WTC11 (cell line): ENCODE data around the gene SYNCRIP. TPM values are rescaled to one million over a fixed set of nuclear protein-coding genes. Genes with fewer than 3 reads are reported as not detected.

ENCODE experiments used
- CREB1 ChIP-seq: sonication (generic); formaldehyde crosslinking; IDR thresholded peaks from 2 replicates; pipeline ENCODE4 v1.8.0; 2023; ENCODE audit warnings: mild to moderate bottlenecking, missing genetic modification reagents
- CREM ChIP-seq: sonication (generic); formaldehyde crosslinking; IDR thresholded peaks from 2 replicates; pipeline ENCODE4 v1.8.1; 2022; ENCODE audit warnings: mild to moderate bottlenecking, missing genetic modification reagents, moderate library complexity
- EMX1 ChIP-seq: fragments of 250-450 bp; sonication (Bioruptor Pico); IDR thresholded peaks from 2 replicates; pipeline ENCODE4 v1.8.0; 2021; ENCODE audit warnings: mild to moderate bottlenecking
- ETV6 ChIP-seq: sonication (generic); formaldehyde crosslinking; IDR thresholded peaks from 2 replicates; pipeline ENCODE4 v1.8.1; 2022; ENCODE audit warnings: mild to moderate bottlenecking, missing genetic modification reagents
- FOXJ3 ChIP-seq: sonication (generic); formaldehyde crosslinking; IDR thresholded peaks from 2 replicates; pipeline ENCODE4 v1.9.0; 2021; ENCODE audit warnings: missing genetic modification reagents, mild to moderate bottlenecking, borderline replicate concordance
- GABPB1 ChIP-seq: sonication (generic); formaldehyde crosslinking; IDR thresholded peaks from 2 replicates; pipeline ENCODE4 v1.8.1; 2023; ENCODE audit warnings: mild to moderate bottlenecking, missing genetic modification reagents
- KAT7 ChIP-seq: sonication (generic); formaldehyde crosslinking; IDR thresholded peaks from 2 replicates; pipeline ENCODE4 v1.8.1; 2023; ENCODE audit warnings: missing genetic modification reagents, mild to moderate bottlenecking, borderline replicate concordance
- NFYB ChIP-seq: sonication (generic); formaldehyde crosslinking; conservative IDR thresholded peaks from 2 replicates; pipeline ENCODE4 v1.8.0; 2022; ENCODE audit warnings: low read depth, missing genetic modification reagents
- NR3C1 ChIP-seq: sonication (generic); formaldehyde crosslinking; conservative IDR thresholded peaks from 2 replicates; pipeline ENCODE4 v1.8.1; 2023; ENCODE audit warnings: low read depth, mild to moderate bottlenecking, missing genetic modification reagents
- PRRX2 ChIP-seq: fragments of 250-450 bp; sonication (Bioruptor Pico); IDR thresholded peaks from 2 replicates; pipeline ENCODE4 v1.8.0; 2021; ENCODE audit warnings: mild to moderate bottlenecking
- RORB ChIP-seq: fragments of 250-450 bp; sonication (Bioruptor Pico); IDR thresholded peaks from 2 replicates; pipeline ENCODE4 v1.9.0; 2021; ENCODE audit warnings: mild to moderate bottlenecking
- SMAD3 ChIP-seq: sonication (generic); formaldehyde crosslinking; IDR thresholded peaks from 2 replicates; pipeline ENCODE4 v1.8.0; 2022; ENCODE audit warnings: missing genetic modification reagents, mild to moderate bottlenecking, borderline replicate concordance
- TCF7 ChIP-seq: sonication (generic); formaldehyde crosslinking; IDR thresholded peaks from 2 replicates; pipeline ENCODE4 v1.8.0; 2022; ENCODE audit warnings: mild to moderate bottlenecking, low read depth, missing genetic modification reagents, moderate library complexity
- ZBTB21 ChIP-seq: sonication (generic); formaldehyde crosslinking; IDR thresholded peaks from 2 replicates; pipeline ENCODE4 v1.8.1; 2023; ENCODE audit warnings: mild to moderate bottlenecking, missing genetic modification reagents, borderline replicate concordance
- ZNF138 ChIP-seq: sonication (generic); formaldehyde crosslinking; conservative IDR thresholded peaks from 2 replicates; pipeline ENCODE4 v1.8.1; 2022; ENCODE audit warnings: mild to moderate bottlenecking, moderate library complexity, missing genetic modification reagents
- ZNF396 ChIP-seq: fragments of 250-450 bp; sonication (Bioruptor Pico); IDR thresholded peaks from 2 replicates; pipeline ENCODE4 v1.8.0; 2021; ENCODE audit warnings: mild to moderate bottlenecking, moderate library complexity, borderline replicate concordance
- total RNA-seq: library from RNA; stranded (reverse); gene quantifications from 3 replicates; pipeline ENCODE4 v1.2.3, GENCODE V29; 2021
- TF ChIP-seq, protein P1 (sequence below): sonication (generic); formaldehyde crosslinking; IDR thresholded peaks from 2 replicates; pipeline ENCODE4 v1.8.0; 2022; ENCODE audit warnings: mild to moderate bottlenecking, missing genetic modification reagents
- TF ChIP-seq, protein P2 (sequence below): fragments of 250-450 bp; sonication (Bioruptor Pico); IDR thresholded peaks from 2 replicates; pipeline ENCODE4 v1.9.0; 2021; ENCODE audit warnings: moderate library complexity, mild to moderate bottlenecking, inconsistent platforms, borderline replicate concordance
- TF ChIP-seq, protein P3 (sequence below): sonication (generic); formaldehyde crosslinking; IDR thresholded peaks from 2 replicates; pipeline ENCODE4 v1.8.1; 2022; ENCODE audit warnings: low read depth, mild to moderate bottlenecking, moderate library complexity, missing genetic modification reagents, borderline replicate concordance
- TF ChIP-seq, protein P4 (sequence below): sonication (generic); formaldehyde crosslinking; IDR thresholded peaks from 2 replicates; pipeline ENCODE4 v1.8.0; 2023; ENCODE audit warnings: mild to moderate bottlenecking, missing genetic modification reagents
- TF ChIP-seq, protein P5 (sequence below): sonication (generic); formaldehyde crosslinking; IDR thresholded peaks from 2 replicates; pipeline ENCODE4 v1.8.1; 2023; ENCODE audit warnings: mild to moderate bottlenecking, missing genetic modification reagents
- TF ChIP-seq, protein P6 (sequence below): sonication (generic); formaldehyde crosslinking; conservative IDR thresholded peaks from 2 replicates; pipeline ENCODE4 v1.8.1; 2023; ENCODE audit warnings: mild to moderate bottlenecking, low read depth, missing genetic modification reagents, moderate library complexity
- TF ChIP-seq, protein P7 (sequence below): sonication (generic); formaldehyde crosslinking; IDR thresholded peaks from 2 replicates; pipeline ENCODE4 v1.8.0; 2022; ENCODE audit warnings: mild to moderate bottlenecking, missing genetic modification reagents
- TF ChIP-seq, protein P8 (sequence below): sonication (generic); formaldehyde crosslinking; IDR thresholded peaks from 2 replicates; pipeline ENCODE4 v1.8.1; 2022; ENCODE audit warnings: low read depth, missing genetic modification reagents, borderline replicate concordance
- TF ChIP-seq, protein P9 (sequence below): fragments of 250-450 bp; sonication (Bioruptor Pico); IDR thresholded peaks from 2 replicates; pipeline ENCODE4 v2.1.2; 2022; ENCODE audit warnings: mild to moderate bottlenecking, moderate library complexity

Gene SYNCRIP
- total RNA-seq, 1 experiment from 2014 or later: 150 TPM

DNA sequence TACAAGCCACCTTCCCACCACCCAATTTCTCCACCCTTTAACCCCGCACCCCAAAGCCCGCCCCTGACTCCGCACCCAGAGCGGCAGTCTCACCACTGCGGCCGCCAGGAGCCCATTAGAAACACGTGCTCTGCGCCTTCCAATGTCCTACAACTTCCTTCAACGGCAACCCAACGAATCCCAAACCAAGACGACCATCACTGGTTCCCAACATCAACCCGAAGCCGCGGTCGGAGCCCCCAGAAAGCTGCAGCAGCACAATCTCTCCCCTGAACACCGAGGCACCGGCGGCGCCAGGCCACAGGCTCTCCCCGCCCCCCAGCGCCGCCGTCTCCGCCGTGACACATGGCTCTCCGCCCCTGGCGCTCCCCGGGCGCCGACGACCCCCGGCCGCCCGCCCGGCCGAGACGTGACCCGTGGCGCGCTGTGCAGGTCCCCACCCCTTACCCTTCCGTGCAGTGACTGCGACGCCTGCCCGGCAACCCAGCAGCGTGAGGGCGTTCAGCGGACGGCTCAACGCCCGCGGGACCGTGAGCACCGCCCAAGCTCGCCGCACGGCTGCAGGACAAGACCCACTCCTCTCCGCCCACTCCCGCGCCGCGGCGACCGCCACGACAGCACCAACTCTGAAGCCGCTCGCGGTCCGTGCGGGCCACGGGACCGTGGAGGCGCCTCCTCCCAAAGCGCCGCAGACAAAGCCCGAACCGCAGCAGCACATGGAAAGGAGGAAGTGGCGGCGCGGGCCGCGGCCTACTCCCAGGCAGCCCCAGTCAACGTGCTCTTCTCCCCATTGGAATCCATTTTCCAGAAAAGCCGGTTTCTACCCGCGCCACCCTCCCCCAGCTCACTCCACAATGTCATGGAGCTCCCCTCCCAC lies 551 bp downstream of the SYNCRIP start (continued):
- TF ChIP-seq SMAD3 (CRISPR knock-in tag): peak; percentile 53; the same call in 1 of the 2 replicates
- TF ChIP-seq ZNF396 (CRISPR knock-in tag): no peak
- TF ChIP-seq, protein P1, sequence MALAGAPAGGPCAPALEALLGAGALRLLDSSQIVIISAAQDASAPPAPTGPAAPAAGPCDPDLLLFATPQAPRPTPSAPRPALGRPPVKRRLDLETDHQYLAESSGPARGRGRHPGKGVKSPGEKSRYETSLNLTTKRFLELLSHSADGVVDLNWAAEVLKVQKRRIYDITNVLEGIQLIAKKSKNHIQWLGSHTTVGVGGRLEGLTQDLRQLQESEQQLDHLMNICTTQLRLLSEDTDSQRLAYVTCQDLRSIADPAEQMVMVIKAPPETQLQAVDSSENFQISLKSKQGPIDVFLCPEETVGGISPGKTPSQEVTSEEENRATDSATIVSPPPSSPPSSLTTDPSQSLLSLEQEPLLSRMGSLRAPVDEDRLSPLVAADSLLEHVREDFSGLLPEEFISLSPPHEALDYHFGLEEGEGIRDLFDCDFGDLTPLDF (CRISPR knock-in tag): no peak
- TF ChIP-seq, protein P2, sequence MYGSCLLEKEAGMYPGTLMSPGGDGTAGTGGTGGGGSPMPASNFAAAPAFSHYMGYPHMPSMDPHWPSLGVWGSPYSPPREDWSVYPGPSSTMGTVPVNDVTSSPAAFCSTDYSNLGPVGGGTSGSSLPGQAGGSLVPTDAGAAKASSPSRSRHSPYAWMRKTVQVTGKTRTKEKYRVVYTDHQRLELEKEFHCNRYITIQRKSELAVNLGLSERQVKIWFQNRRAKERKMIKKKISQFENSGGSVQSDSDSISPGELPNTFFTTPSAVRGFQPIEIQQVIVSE (CRISPR knock-in tag): no peak; the same call in 1 of the 2 replicates
- TF ChIP-seq ZBTB21: no peak
- TF ChIP-seq, protein P3, sequence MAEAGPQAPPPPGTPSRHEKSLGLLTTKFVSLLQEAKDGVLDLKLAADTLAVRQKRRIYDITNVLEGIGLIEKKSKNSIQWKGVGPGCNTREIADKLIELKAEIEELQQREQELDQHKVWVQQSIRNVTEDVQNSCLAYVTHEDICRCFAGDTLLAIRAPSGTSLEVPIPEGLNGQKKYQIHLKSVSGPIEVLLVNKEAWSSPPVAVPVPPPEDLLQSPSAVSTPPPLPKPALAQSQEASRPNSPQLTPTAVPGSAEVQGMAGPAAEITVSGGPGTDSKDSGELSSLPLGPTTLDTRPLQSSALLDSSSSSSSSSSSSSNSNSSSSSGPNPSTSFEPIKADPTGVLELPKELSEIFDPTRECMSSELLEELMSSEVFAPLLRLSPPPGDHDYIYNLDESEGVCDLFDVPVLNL: 0 out of 2 replicates have a peak, but pooled peaks have one; percentile 72
- no peak; the same call in 1 of the 2 replicates for TF ChIP-seq NFYB (CRISPR knock-in tag)
- TF ChIP-seq TCF7: no peak
- TF ChIP-seq ETV6 (CRISPR knock-in tag): no peak
- TF ChIP-seq NR3C1 (CRISPR knock-in tag): no peak
- TF ChIP-seq, protein P4, sequence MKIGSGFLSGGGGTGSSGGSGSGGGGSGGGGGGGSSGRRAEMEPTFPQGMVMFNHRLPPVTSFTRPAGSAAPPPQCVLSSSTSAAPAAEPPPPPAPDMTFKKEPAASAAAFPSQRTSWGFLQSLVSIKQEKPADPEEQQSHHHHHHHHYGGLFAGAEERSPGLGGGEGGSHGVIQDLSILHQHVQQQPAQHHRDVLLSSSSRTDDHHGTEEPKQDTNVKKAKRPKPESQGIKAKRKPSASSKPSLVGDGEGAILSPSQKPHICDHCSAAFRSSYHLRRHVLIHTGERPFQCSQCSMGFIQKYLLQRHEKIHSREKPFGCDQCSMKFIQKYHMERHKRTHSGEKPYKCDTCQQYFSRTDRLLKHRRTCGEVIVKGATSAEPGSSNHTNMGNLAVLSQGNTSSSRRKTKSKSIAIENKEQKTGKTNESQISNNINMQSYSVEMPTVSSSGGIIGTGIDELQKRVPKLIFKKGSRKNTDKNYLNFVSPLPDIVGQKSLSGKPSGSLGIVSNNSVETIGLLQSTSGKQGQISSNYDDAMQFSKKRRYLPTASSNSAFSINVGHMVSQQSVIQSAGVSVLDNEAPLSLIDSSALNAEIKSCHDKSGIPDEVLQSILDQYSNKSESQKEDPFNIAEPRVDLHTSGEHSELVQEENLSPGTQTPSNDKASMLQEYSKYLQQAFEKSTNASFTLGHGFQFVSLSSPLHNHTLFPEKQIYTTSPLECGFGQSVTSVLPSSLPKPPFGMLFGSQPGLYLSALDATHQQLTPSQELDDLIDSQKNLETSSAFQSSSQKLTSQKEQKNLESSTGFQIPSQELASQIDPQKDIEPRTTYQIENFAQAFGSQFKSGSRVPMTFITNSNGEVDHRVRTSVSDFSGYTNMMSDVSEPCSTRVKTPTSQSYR (CRISPR knock-in tag): no peak
- TF ChIP-seq ZNF138 (CRISPR knock-in tag): no peak
- TF ChIP-seq KAT7 (CRISPR knock-in tag): peak; percentile 47; the same call in 1 of the 2 replicates
- TF ChIP-seq, protein P5, sequence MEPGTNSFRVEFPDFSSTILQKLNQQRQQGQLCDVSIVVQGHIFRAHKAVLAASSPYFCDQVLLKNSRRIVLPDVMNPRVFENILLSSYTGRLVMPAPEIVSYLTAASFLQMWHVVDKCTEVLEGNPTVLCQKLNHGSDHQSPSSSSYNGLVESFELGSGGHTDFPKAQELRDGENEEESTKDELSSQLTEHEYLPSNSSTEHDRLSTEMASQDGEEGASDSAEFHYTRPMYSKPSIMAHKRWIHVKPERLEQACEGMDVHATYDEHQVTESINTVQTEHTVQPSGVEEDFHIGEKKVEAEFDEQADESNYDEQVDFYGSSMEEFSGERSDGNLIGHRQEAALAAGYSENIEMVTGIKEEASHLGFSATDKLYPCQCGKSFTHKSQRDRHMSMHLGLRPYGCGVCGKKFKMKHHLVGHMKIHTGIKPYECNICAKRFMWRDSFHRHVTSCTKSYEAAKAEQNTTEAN (CRISPR knock-in tag): 0 out of 2 replicates have a peak, but pooled peaks have one; percentile 6
- no peak; the same call in 1 of the 2 replicates for TF ChIP-seq CREM (CRISPR knock-in tag)
- no peak; the same call in 1 of the 2 replicates for TF ChIP-seq GABPB1 (CRISPR knock-in tag)
- no peak for TF ChIP-seq PRRX2 (CRISPR knock-in tag)
- TF ChIP-seq, protein P6, sequence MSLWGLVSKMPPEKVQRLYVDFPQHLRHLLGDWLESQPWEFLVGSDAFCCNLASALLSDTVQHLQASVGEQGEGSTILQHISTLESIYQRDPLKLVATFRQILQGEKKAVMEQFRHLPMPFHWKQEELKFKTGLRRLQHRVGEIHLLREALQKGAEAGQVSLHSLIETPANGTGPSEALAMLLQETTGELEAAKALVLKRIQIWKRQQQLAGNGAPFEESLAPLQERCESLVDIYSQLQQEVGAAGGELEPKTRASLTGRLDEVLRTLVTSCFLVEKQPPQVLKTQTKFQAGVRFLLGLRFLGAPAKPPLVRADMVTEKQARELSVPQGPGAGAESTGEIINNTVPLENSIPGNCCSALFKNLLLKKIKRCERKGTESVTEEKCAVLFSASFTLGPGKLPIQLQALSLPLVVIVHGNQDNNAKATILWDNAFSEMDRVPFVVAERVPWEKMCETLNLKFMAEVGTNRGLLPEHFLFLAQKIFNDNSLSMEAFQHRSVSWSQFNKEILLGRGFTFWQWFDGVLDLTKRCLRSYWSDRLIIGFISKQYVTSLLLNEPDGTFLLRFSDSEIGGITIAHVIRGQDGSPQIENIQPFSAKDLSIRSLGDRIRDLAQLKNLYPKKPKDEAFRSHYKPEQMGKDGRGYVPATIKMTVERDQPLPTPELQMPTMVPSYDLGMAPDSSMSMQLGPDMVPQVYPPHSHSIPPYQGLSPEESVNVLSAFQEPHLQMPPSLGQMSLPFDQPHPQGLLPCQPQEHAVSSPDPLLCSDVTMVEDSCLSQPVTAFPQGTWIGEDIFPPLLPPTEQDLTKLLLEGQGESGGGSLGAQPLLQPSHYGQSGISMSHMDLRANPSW (CRISPR knock-in tag): no peak
- TF ChIP-seq FOXJ3: no peak
- TF ChIP-seq, protein P7, sequence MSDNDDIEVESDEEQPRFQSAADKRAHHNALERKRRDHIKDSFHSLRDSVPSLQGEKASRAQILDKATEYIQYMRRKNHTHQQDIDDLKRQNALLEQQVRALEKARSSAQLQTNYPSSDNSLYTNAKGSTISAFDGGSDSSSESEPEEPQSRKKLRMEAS (CRISPR knock-in tag): peak; percentile 57; the same call in 1 of the 2 replicates
- TF ChIP-seq RORB: no peak
- TF ChIP-seq, protein P8, sequence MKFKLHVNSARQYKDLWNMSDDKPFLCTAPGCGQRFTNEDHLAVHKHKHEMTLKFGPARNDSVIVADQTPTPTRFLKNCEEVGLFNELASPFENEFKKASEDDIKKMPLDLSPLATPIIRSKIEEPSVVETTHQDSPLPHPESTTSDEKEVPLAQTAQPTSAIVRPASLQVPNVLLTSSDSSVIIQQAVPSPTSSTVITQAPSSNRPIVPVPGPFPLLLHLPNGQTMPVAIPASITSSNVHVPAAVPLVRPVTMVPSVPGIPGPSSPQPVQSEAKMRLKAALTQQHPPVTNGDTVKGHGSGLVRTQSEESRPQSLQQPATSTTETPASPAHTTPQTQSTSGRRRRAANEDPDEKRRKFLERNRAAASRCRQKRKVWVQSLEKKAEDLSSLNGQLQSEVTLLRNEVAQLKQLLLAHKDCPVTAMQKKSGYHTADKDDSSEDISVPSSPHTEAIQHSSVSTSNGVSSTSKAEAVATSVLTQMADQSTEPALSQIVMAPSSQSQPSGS: no peak
- TF ChIP-seq EMX1: no peak
- TF ChIP-seq CREB1 (CRISPR knock-in tag): no peak
- TF ChIP-seq, protein P9, sequence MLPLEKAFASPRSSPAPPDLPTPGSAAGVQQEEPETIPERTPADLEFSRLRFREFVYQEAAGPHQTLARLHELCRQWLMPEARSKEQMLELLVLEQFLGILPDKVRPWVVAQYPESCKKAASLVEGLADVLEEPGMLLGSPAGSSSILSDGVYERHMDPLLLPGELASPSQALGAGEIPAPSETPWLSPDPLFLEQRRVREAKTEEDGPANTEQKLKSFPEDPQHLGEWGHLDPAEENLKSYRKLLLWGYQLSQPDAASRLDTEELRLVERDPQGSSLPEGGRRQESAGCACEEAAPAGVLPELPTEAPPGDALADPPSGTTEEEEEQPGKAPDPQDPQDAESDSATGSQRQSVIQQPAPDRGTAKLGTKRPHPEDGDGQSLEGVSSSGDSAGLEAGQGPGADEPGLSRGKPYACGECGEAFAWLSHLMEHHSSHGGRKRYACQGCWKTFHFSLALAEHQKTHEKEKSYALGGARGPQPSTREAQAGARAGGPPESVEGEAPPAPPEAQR: no peak
